AG09319 (cell line): ENCODE results near the gene DOCK4.

Experiments used
- DNase-seq: peaks from one replicate; pipeline ENCODE4 v3.0.0-alpha.2; 2010; ENCODE audit warnings: low read depth; ENCODE audit errors: extremely low read depth
- TF ChIP-seq, protein P1 (sequence below): IDR thresholded peaks from 2 replicates; pipeline ENCODE4 v1.5.1; 2011; ENCODE audit warnings: low read depth, mild to moderate bottlenecking, inconsistent platforms, low read length, moderate library complexity

The DOCK4 gene

DNA sequence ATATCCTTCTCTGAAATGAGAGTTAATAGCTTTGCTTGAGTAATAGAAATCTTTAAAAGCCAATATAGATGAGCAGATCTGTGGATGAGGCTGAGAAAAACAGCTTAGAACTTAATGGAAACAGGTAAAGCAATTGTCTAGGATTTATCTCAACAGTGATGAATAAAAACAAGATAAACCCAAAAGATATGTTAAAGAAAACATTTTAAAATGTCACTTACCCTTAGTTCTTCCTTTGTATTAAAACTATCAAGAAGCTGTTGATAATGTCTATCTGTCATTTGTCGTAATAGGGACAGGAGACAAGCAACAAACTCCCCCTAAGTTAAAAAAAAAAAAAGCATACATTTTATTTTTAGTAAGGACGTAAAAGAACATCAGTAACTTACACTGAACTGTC, 371.8 kb downstream of the DOCK4 start:
- TF ChIP-seq, protein P1, sequence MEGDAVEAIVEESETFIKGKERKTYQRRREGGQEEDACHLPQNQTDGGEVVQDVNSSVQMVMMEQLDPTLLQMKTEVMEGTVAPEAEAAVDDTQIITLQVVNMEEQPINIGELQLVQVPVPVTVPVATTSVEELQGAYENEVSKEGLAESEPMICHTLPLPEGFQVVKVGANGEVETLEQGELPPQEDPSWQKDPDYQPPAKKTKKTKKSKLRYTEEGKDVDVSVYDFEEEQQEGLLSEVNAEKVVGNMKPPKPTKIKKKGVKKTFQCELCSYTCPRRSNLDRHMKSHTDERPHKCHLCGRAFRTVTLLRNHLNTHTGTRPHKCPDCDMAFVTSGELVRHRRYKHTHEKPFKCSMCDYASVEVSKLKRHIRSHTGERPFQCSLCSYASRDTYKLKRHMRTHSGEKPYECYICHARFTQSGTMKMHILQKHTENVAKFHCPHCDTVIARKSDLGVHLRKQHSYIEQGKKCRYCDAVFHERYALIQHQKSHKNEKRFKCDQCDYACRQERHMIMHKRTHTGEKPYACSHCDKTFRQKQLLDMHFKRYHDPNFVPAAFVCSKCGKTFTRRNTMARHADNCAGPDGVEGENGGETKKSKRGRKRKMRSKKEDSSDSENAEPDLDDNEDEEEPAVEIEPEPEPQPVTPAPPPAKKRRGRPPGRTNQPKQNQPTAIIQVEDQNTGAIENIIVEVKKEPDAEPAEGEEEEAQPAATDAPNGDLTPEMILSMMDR = no peak
- DNase-seq = no peak

DNA sequence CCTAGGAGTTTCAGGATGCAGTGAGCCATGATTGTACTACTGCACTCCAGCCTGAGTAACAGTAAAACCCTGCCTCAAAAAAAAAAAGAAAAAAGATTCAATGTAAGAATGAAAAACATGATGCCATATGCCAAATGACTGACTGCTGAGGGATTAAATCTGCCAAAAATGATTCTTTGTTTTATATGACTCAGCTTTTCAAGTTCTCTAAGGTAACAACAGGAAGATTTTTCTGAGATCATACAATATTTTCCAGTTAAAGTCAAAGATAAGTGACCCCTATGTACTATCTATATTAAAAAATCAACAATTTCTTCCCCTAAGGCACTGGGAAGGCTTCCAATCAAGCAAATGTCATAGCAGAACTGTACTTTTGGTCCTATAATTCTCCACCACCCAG, 372.7 kb downstream of the DOCK4 start:
- TF ChIP-seq, protein P1 = no peak
- no peak for DNase-seq

DNA sequence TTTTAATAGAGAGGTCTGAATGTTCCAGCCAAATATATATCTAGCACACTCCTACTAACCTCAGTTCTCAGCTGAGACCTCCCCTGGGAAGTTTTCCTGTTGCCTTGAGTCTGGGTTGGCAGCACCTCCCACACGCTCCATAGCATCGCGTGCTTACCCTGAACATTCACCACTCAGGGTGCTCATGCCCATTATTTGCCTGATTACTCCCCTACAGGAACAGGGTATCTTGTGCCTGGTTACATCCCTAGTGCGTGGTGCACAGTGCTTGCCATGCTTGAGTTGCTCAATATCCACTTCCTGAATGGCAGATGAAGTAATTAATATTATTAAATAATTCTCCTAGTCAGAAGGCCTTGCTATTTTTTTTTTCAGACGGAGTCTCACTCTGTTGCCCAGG, 374.0 kb downstream of the DOCK4 start:
- DNase-seq = no peak
- TF ChIP-seq, protein P1 = no peak

DNA sequence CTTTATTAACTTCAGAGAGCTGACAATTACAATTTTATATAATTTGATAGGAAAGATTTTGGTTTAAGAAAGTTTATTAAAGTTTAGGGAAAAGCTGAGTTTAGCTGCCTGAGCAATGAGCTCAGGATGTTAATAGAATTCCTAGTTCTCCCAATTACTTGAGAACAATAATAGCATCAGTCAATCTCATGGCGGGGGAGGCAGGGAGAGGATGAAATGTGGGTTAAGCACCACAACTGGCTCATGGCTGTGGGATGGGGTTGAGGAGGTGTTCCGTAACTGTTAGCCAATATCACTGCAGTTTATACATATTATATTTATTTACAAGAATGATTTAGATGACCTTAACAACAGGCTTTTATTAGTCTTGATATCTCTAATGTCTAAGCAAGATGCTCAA, 377.0 kb downstream of the DOCK4 start:
- TF ChIP-seq, protein P1 = no peak
- no peak for DNase-seq

DNA sequence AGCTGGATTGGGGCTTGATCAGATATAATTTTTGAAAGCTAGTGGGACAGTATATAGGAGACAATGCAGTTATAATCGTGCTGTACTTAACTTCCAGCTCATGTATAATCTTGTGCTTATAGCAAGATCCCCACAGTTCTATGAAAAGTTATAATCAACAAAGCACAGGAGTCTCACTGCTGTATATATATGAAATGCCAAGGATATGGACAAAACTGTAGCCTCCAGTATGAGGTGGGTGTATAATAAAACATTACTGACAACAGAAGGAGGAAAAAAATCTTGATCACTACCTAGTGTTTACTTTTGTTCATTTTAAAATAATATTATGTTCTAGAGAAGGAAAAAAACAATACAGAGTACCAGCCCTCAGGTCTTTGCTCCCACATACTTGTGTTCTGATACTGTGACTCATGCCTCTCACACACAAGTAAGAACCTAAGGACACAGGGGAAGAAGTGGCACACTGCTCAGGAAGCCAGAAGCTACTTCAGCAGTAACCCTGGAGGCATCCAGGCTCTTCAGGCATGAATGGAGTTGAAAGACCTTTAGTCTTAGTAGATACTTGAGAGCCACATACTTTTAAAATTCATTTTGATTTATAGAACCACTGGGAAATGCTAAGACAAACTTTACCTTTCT, 378.2 kb downstream of the DOCK4 start:
- TF ChIP-seq, protein P1 = no peak
- DNase-seq = no peak

DNA sequence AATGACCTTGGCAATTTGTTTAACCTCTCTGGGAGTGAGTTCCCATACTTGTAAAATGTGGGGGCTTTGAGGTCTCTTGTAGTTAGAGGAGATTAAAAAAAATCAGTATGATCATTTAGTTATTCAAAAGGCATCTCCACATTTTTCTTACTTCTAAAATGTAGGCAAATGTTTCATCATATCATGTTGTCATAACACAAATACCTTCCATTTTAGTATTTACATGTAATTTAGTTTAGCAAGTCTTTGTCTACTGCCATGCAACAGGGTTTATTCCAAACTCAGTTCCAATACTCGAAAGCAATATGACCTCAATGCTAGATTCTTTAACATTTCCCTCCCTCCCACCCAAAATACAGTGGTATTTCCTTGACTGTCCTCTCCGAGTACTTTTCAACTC, 381.2 kb downstream of the DOCK4 start:
- no peak for DNase-seq

DNA sequence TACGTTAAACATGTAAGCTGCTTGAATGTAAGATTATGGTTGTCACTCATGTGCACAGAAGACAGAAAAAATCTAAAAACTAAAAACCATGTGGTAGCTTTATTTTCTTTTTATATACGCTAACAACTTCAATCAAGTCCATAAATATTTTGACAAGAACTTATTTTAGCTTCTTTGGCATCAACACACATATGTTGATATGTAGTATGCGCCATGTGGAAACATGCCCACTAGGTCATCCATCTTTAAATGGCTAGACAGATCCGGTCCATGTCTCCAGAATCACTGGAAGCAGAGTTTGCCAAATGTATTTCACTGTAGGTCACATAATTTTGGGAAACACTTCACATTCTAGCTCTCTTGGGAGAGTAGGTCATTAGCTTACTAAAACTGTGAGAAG, 382.4 kb downstream of the DOCK4 start:
- TF ChIP-seq, protein P1 = no peak
- no peak for DNase-seq

More for the DNA sequence above, 381.2 kb downstream of the DOCK4 start:
- TF ChIP-seq, protein P1 = no peak
